Hepatic stellate cell (primary cell): ENCODE data around the gene CD82.
"Not testable (repeated sequence)": the region's sequence is repeated elsewhere in the genome, so short reads cannot be mapped to it uniquely, and the experiment has no call there.

ENCODE experiments used
- DNase-seq: peaks from one replicate; pipeline ENCODE4 v3.0.0; 2011; ENCODE audit warnings: low spot score

CD82 gene

GRCh38 chr11:44631831-44632230 lies 66.4 kb downstream of the CD82 start:
- no peak for DNase-seq

GRCh38 chr11:44632466-44633123 lies 67.1 kb downstream of the CD82 start:
- DNase-seq, result peak; percentile 54

- no peak for DNase-seq
Measured at GRCh38 chr11:44633641-44634040, 68.2 kb downstream of the CD82 start.

GRCh38 chr11:44634401-44635281 lies 69.2 kb downstream of the CD82 start:
- DNase-seq, result peak; percentile 30

GRCh38 chr11:44637487-44637886 lies 72.0 kb downstream of the CD82 start:
- no peak for DNase-seq

- no peak for DNase-seq
Measured at GRCh38 chr11:44638032-44638431, 72.6 kb downstream of the CD82 start.

- no peak for DNase-seq
Measured at GRCh38 chr11:44643217-44643616, 77.8 kb downstream of the CD82 start.

GRCh38 chr11:44645827-44646226 lies 80.4 kb downstream of the CD82 start:
- DNase-seq, result no peak

GRCh38 chr11:44647255-44647955 lies 81.9 kb downstream of the CD82 start:
- DNase-seq, result not testable (repeated sequence)

- no peak for DNase-seq
Measured at GRCh38 chr11:44648109-44648508, 82.6 kb downstream of the CD82 start.

GRCh38 chr11:44651535-44652155 lies 86.2 kb downstream of the CD82 start:
- DNase-seq, result no peak

- no peak for DNase-seq
Measured at GRCh38 chr11:44652901-44653644, 87.6 kb downstream of the CD82 start.

GRCh38 chr11:44654057-44654456 lies 88.6 kb downstream of the CD82 start:
- no peak for DNase-seq

GRCh38 chr11:44654596-44654995 lies 89.1 kb downstream of the CD82 start:
- no peak for DNase-seq

- no peak for DNase-seq
Measured at GRCh38 chr11:44657836-44658505, 92.5 kb downstream of the CD82 start.

GRCh38 chr11:44658506-44658850 lies 93.0 kb downstream of the CD82 start:
- no peak for DNase-seq

- DNase-seq, result no peak
Measured at GRCh38 chr11:44659641-44660040, 94.2 kb downstream of the CD82 start.

GRCh38 chr11:44660535-44660934 lies 95.1 kb downstream of the CD82 start:
- not testable (repeated sequence) for DNase-seq

- DNase-seq, result no peak
Measured at GRCh38 chr11:44661311-44661717, 95.9 kb downstream of the CD82 start.
